ENCODE results near the gene ARHGAP26.

The ARHGAP26 gene

DNA sequence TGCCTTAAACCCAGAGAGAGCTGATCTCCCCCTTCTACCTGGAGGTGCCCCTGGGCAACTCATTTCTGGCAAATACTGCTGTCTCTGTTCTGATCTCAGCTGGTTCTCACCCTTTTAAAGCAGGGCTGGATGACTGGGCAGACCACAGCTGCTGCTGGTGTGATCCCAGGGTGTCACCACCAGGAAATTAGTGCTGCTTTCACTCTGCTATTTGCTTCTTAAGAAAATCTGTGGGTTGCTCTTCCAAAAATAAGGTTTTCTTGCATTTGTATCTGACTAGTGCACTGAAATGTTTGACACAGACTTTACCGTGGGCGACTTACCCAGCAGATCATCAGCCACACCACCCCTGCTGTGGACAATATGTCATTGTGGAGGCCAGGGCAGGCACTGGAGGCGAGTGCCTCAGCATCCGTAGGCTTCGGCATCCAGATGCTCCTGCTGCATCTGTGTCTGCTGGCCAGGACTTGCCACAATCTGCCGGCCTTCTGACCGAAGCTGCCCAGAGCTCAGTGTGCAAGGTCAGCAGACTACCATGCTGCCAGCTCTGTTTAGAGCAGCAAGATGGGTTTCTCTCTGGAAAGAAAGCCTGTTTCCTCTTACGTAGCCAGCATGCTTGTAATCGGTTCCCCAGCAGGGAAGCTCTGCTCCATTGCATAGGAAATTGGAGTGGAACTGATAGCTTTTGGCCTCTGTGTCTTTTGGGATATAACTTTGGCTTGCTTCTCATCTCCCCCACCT is 13.6 kb downstream of the ARHGAP26 start:
- no peak overlapping the region for H3K4me3 ChIP-seq (ENCODE audit: low read depth, low read length)
- TF ChIP-seq, protein P1, sequence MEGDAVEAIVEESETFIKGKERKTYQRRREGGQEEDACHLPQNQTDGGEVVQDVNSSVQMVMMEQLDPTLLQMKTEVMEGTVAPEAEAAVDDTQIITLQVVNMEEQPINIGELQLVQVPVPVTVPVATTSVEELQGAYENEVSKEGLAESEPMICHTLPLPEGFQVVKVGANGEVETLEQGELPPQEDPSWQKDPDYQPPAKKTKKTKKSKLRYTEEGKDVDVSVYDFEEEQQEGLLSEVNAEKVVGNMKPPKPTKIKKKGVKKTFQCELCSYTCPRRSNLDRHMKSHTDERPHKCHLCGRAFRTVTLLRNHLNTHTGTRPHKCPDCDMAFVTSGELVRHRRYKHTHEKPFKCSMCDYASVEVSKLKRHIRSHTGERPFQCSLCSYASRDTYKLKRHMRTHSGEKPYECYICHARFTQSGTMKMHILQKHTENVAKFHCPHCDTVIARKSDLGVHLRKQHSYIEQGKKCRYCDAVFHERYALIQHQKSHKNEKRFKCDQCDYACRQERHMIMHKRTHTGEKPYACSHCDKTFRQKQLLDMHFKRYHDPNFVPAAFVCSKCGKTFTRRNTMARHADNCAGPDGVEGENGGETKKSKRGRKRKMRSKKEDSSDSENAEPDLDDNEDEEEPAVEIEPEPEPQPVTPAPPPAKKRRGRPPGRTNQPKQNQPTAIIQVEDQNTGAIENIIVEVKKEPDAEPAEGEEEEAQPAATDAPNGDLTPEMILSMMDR (IDR thresholded peaks at IDR 0.05; ENCODE audit: control insufficient read depth, extremely low read depth, insufficient read depth), result no peak
- no peak for DNase-seq (ENCODE audit: low read depth)

DNA sequence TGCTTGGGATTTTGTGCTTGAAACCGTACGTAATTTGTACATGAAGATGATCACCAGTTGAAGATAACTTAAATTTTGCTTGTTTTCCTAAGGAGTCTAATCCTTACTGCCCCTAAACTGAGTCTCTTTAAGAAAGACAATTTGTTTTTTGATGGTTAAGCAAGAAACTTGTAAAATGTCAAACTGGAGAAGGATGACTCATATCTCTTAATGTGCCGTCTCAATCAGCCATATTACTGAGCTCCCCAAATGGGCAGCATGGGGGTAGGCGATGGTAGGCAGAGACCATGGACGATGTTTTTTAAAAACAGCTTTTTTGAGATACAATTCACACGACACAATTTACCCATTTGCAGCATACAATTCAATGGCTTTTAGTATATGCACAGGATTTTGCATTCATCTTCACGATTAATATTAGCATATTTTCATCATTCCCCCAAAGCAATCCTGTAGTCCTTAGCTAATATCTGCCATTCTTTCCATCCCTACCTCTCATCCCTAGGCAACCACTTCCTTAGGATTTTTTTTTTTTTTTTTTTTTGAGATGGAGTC is 14.3 kb downstream of the ARHGAP26 start:
- no peak overlapping the region for H3K4me3 ChIP-seq (ENCODE audit: low read depth, low read length)
- DNase-seq (ENCODE audit: low read depth), result no peak
- TF ChIP-seq, protein P1 (IDR thresholded peaks at IDR 0.05; ENCODE audit: control insufficient read depth, extremely low read depth, insufficient read depth), result no peak

DNA sequence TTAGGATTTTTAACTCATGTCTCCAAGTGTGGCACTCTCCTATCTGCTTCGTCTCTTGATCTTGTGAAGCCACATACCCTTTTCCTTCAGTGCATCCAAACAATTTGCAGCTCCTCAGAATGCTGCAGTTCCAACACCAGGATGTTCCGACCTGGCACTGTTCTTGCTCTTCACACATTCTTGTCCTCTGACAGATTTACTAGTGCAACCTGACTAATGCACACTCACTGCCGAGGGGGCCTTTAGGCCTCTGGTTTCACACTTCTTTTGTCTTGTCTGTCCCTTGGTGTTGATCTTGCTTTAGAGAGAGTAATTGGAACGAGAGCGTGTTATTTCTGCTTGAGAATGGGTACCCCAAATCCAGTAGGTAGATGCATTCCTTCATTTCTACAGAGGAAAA is 15.0 kb downstream of the ARHGAP26 start:
- DNase-seq (ENCODE audit: low read depth), result no peak
- TF ChIP-seq, protein P1 (IDR thresholded peaks at IDR 0.05; ENCODE audit: control insufficient read depth, extremely low read depth, insufficient read depth), result no peak
- H3K4me3 ChIP-seq (ENCODE audit: low read depth, low read length), result no peak overlapping the region

DNA sequence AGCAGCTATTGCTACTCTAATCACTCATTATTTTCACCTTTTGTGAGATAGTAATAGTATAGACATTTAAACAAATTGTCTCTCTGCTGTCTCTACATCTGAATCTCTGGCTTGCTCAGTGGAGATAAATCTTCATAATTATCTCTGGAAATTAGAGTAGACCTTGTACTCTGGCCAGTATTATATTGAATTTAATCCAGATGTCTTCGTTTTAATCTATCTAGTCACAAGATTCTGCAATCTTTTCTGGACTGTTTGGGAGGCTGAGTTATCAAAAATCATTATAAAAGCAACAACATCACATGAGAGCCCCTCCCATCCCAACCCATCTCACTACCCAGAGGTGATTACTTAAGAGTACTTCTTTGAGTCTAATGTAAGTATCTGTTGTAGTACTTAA is 19.0 kb downstream of the ARHGAP26 start:
- no peak for DNase-seq (ENCODE audit: low read depth)
- TF ChIP-seq, protein P1 (IDR thresholded peaks at IDR 0.05; ENCODE audit: control insufficient read depth, extremely low read depth, insufficient read depth), result no peak
- H3K4me3 ChIP-seq (ENCODE audit: low read depth, low read length), result no peak overlapping the region

DNA sequence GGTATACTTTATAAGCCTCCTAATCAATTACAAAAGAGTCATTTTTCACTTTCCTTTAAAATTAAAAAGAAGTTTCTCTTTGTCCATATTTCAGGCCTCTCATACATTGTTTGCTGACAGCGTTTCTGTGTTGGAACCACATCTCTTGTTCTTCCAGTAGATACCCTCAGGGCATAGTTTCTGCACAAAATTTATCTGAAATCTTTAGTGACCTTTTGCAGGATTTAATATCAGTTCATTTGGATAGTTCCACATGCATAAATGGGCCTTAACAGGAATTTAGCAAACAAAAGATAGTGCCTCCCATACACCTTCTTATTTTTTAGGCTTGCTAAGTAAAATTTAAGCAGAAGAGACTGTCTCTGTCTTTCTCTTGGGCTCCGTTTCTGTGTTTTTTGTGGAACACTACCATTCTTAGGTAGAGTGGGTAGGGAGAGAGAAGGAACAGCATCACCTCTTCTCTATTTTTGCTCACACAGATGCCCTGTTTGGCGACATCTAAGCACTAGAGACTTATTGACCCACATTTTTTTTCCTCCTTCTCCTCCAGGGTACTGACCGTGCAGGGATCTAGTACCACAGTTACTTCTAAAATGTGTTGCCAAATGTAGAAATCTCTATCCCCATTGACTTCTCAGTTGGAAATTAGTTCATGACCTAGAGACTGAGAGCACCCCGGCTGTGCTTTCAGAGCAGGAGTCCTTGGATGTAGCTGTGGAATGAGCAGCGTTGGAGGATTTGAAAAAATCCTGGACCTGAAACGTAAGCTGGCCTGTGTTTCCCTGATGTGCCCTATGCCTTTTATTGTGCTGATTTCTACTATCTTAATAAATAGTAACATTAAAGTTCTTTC is 22.1 kb downstream of the ARHGAP26 start:
- no peak for DNase-seq (ENCODE audit: low read depth)
- TF ChIP-seq, protein P1 (IDR thresholded peaks at IDR 0.05; ENCODE audit: control insufficient read depth, extremely low read depth, insufficient read depth), result no peak
- no peak overlapping the region for H3K4me3 ChIP-seq (ENCODE audit: low read depth, low read length)

DNA sequence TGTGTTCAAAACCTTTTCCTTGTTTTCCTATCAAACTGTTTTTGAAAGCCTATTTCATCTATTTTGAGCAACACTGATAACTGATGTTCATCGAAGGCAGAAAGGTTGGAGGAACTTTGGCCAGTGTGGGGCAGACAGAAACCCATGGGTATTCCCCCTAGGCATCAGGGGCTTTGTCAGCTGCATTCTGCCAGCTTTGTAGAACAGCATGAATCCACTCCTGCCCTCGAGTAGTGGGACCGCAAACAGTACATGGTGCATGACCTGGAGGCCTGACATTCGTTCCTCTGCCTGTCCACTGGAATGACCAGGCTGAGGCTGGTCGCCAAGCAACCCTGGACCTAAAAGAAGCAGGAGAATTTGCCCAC is 22.7 kb downstream of the ARHGAP26 start:
- H3K4me3 ChIP-seq (ENCODE audit: low read depth, low read length), result no peak overlapping the region
- TF ChIP-seq, protein P1 (IDR thresholded peaks at IDR 0.05; ENCODE audit: control insufficient read depth, extremely low read depth, insufficient read depth), result no peak
- DNase-seq (ENCODE audit: low read depth), result no peak

All from LNCaP clone FGC (cell line).